ENCODE measurements around the gene SLC25A13.

SLC25A13 gene

GRCh38 chr7:96204601-96205000, 117.3 kb downstream of the SLC25A13 start (continued):
- TF ChIP-seq CREB5 (CRISPR knock-in tag; IDR thresholded peaks at IDR 0.05; ENCODE audit: low read depth), result no peak

GRCh38 chr7:96203786-96204185, 118.1 kb downstream of the SLC25A13 start:
- TF ChIP-seq SNAI2 (CRISPR knock-in tag; IDR thresholded peaks at IDR 0.05) (no peak), ZNF565 (CRISPR knock-in tag; conservative IDR thresholded peaks at IDR 0.05; ENCODE audit: low read depth) (no peak), CSRNP3 (CRISPR knock-in tag; IDR thresholded peaks at IDR 0.05) (no peak)

GRCh38 chr7:96202102-96202501, 119.8 kb downstream of the SLC25A13 start:
- ATAC-seq, result no peak
- TF ChIP-seq CSRNP3 (CRISPR knock-in tag; IDR thresholded peaks at IDR 0.05) (no peak), CREB5 (CRISPR knock-in tag; IDR thresholded peaks at IDR 0.05; ENCODE audit: low read depth) (no peak), ISL1 (CRISPR knock-in tag; IDR thresholded peaks at IDR 0.05) (no peak), CSDC2 (CRISPR knock-in tag; IDR thresholded peaks at IDR 0.05) (no peak), ZNF565 (CRISPR knock-in tag; conservative IDR thresholded peaks at IDR 0.05; ENCODE audit: low read depth) (no peak), PPARA (CRISPR knock-in tag; IDR thresholded peaks at IDR 0.05; ENCODE audit: borderline replicate concordance) (no peak), SNAI2 (CRISPR knock-in tag; IDR thresholded peaks at IDR 0.05) (no peak), ZNF70 (CRISPR knock-in tag; IDR thresholded peaks at IDR 0.05) (no peak), ZNF8 (CRISPR knock-in tag; IDR thresholded peaks at IDR 0.05) (no peak), ESRRG (CRISPR knock-in tag; IDR thresholded peaks at IDR 0.05) (no peak), OSR1 (CRISPR knock-in tag; IDR thresholded peaks at IDR 0.05) (no peak), TSHZ2 (CRISPR knock-in tag; IDR thresholded peaks at IDR 0.05) (no peak), ZFP30 (CRISPR knock-in tag; IDR thresholded peaks at IDR 0.05) (no peak), ARNTL (CRISPR knock-in tag; IDR thresholded peaks at IDR 0.05; ENCODE audit: borderline replicate concordance, low read depth) (no peak), TCF4 (CRISPR knock-in tag; IDR thresholded peaks at IDR 0.05; ENCODE audit: borderline replicate concordance) (no peak), ZFP3 (CRISPR knock-in tag; IDR thresholded peaks at IDR 0.05) (no peak), TOX (CRISPR knock-in tag; IDR thresholded peaks at IDR 0.05; ENCODE audit: borderline replicate concordance) (no peak), POU6F1 (CRISPR knock-in tag; IDR thresholded peaks at IDR 0.05; ENCODE audit: borderline replicate concordance, low read depth) (no peak), PATZ1 (CRISPR knock-in tag; IDR thresholded peaks at IDR 0.05; ENCODE audit: borderline replicate concordance) (no peak)

More at GRCh38 chr7:96203786-96204185, 118.1 kb downstream of the SLC25A13 start:
- ATAC-seq, result no peak

Data from SK-N-SH treated with all-trans-retinoic acid at 6 μM for 48 hours (cell line).